ENCODE results near the gene PCSK4. TPM values are rescaled to one million over a fixed set of nuclear protein-coding genes. Genes with fewer than 3 reads are reported as not detected.

PCSK4 gene
- total RNA-seq, 4 donors from 2014 or later, result 7.7 to 14.6 (median 12.1) TPM

- peaks cover 0 to 60% (median 0%) of the 10 kb centered on the region in 3 donors for H3K36me3 ChIP-seq
- TF ChIP-seq POLR2A (IDR thresholded peaks at IDR 0.05), result no peak
- TF ChIP-seq CTCF (IDR thresholded peaks at IDR 0.05), result no peak
- H3K27ac ChIP-seq, result peak overlapping the region in 3 of 4 donors; percentile 56 to 88 (median 87)
- peak overlapping the region in 3 of 4 donors; percentile 70 to 84 (median 70) for H3K4me3 ChIP-seq
- H3K9me3 ChIP-seq, result no peaks in the 10 kb centered on the region
- H3K27me3 ChIP-seq, result no peaks in the 10 kb centered on the region
- H3K4me1 ChIP-seq, result peaks cover 0 to 15% (median 9%) of the 10 kb centered on the region in 4 donors
- DNase-seq, result no peak
Observed at GRCh38 chr19:1437609-1438008, 52.5 kb downstream of the PCSK4 start.

- Histone ChIP-seq H3K36me3 (peaks cover 0 to 63% (median 0%) of the 10 kb centered on the region in 3 donors), H3K27me3 (no peaks in the 10 kb centered on the region), H3K4me3 (no peak overlapping the region), H3K9me3 (no peaks in the 10 kb centered on the region), H3K27ac (no peak overlapping the region), H3K4me1 (peaks cover 0 to 15% (median 9%) of the 10 kb centered on the region in 4 donors)
- DNase-seq, result no peak
- TF ChIP-seq CTCF (IDR thresholded peaks at IDR 0.05) (no peak), POLR2A (IDR thresholded peaks at IDR 0.05) (no peak)
Observed at GRCh38 chr19:1435378-1435989, 54.7 kb downstream of the PCSK4 start.

- H3K27me3 ChIP-seq, result no peaks in the 10 kb centered on the region
- TF ChIP-seq CTCF (IDR thresholded peaks at IDR 0.05) (no peak), POLR2A (IDR thresholded peaks at IDR 0.05) (no peak)
- H3K4me3 ChIP-seq, result no peak overlapping the region
- H3K4me1 ChIP-seq, result peaks cover 0 to 10% (median 6%) of the 10 kb centered on the region in 4 donors
- no peak for DNase-seq
- H3K9me3 ChIP-seq, result no peaks in the 10 kb centered on the region
- H3K36me3 ChIP-seq, result peaks cover 0 to 63% (median 0%) of the 10 kb centered on the region in 3 donors
- no peak overlapping the region for H3K27ac ChIP-seq
Observed at GRCh38 chr19:1434577-1435060, 55.5 kb downstream of the PCSK4 start.

GRCh38 chr19:1434040-1434366 lies 56.1 kb downstream of the PCSK4 start:
- H3K27ac ChIP-seq, result no peak overlapping the region
- no peak overlapping the region for H3K4me3 ChIP-seq
- peaks cover 0 to 4% (median under 1%) of the 10 kb centered on the region in 4 donors for H3K4me1 ChIP-seq
- TF ChIP-seq POLR2A (IDR thresholded peaks at IDR 0.05) (no peak), CTCF (IDR thresholded peaks at IDR 0.05) (no peak)
- no peaks in the 10 kb centered on the region for H3K9me3 ChIP-seq
- no peak for DNase-seq
- H3K27me3 ChIP-seq, result no peaks in the 10 kb centered on the region
- H3K36me3 ChIP-seq, result peaks cover 0 to 66% (median 0%) of the 10 kb centered on the region in 3 donors

- no peak overlapping the region for H3K27ac ChIP-seq
- peaks cover 0 to 73% (median 0%) of the 10 kb centered on the region in 3 donors for H3K36me3 ChIP-seq
Observed at GRCh38 chr19:1433119-1434039, 56.8 kb downstream of the PCSK4 start.

More at GRCh38 chr19:1433119-1434039, 56.8 kb downstream of the PCSK4 start:
- H3K4me1 ChIP-seq, result peaks cover 0 to 4% (median 0%) of the 10 kb centered on the region in 4 donors
- no peaks in the 10 kb centered on the region for H3K9me3 ChIP-seq
- H3K27me3 ChIP-seq, result no peaks in the 10 kb centered on the region
- no peak overlapping the region for H3K4me3 ChIP-seq
- no peak for DNase-seq
- no peak for TF ChIP-seq POLR2A (IDR thresholded peaks at IDR 0.05)
- TF ChIP-seq CTCF (IDR thresholded peaks at IDR 0.05), result no peak

Data from Peyer's patch (tissue), 4 donors.